Retinal pigment epithelial cell (primary cell): ENCODE measurements around the gene UBAP1.

Source experiments
- DNase-seq: peaks from one replicate; pipeline ENCODE4 v3.0.0-alpha.2; 2010; ENCODE audit warnings: low read depth
- H3K4me3 ChIP-seq: 2 replicates; pipeline ENCODE4 v1.5.1; 2011; ENCODE audit warnings: mild to moderate bottlenecking, low read length, control low read depth, moderate library complexity
- CTCF ChIP-seq: conservative IDR thresholded peaks from 2 replicates; pipeline ENCODE4 v1.5.1; 2011; ENCODE audit warnings: low read depth, low read length, control low read depth, inconsistent platforms

UBAP1 gene

DNA sequence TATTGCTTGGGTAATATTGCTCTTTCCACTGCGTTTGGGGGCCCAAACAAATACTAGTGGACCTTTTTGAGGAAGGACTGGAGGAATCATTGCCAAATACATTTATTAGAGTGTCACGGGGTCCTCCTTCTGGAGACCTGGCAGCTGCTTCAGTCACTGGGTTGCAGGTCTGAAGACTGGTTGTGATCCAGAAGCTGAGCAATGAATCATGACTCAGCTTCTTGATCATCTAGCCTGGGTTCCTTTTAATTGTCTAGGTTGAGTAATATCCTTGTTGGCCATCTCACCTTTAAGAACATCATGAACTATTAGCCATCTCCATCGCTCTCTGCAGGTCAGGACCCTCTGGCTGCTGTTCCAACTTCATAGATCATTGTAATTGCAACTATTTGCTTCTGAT is 15.4 kb upstream of the UBAP1 start:
- DNase-seq = no peak
- no peak for TF ChIP-seq CTCF
- no peak overlapping the region for H3K4me3 ChIP-seq

DNA sequence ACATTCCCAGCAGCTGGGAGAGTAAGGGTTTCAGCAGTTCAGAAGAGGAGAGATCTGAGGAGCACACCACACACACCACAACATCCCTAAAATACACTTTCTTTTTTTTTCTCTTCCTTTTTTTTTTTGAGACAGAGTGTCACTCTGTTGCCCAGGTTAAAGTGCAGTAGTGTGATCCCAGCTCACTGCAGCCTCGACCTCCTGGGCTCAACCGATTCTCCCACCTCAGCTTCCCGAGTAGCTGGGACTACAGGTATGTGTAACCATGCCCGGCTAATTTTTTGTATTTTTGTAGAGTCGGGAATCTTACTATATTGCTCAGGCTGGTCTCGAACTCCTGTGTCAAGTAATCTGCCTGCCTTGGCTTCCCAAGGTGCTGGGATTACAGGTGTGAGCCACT is 9.7 kb upstream of the UBAP1 start:
- no peak overlapping the region for H3K4me3 ChIP-seq
- no peak for DNase-seq
- no peak for TF ChIP-seq CTCF

GRCh38 chr9:34170237-34170991 is 8.4 kb upstream of the UBAP1 start:
- DNase-seq = no peak
- no peak overlapping the region for H3K4me3 ChIP-seq
- no peak for TF ChIP-seq CTCF

- no peak for DNase-seq
- H3K4me3 ChIP-seq = no peak overlapping the region
- TF ChIP-seq CTCF = no peak
Observed at GRCh38 chr9:34171753-34172535, 6.9 kb upstream of the UBAP1 start.

DNA sequence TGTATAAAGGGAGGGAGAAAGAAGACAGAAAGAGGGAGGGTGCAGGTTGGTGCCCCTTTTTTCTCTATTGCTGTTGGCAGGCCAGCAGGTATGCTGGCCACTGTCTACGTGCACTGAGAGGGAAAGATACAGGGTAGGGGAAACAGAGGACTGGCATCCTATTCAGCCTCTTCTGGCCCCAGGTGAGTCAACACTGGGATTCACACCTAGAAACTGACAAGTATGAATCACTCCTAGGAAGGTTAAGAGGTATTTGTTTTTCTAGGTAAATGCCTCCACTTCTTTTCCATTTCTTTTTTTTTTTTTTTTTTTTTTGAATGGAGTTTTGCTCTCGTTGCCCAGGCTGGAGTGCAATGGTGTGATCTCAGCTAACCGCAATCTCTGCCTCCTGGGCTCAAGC is 2.8 kb upstream of the UBAP1 start:
- DNase-seq = no peak
- no peak for TF ChIP-seq CTCF

DNA sequence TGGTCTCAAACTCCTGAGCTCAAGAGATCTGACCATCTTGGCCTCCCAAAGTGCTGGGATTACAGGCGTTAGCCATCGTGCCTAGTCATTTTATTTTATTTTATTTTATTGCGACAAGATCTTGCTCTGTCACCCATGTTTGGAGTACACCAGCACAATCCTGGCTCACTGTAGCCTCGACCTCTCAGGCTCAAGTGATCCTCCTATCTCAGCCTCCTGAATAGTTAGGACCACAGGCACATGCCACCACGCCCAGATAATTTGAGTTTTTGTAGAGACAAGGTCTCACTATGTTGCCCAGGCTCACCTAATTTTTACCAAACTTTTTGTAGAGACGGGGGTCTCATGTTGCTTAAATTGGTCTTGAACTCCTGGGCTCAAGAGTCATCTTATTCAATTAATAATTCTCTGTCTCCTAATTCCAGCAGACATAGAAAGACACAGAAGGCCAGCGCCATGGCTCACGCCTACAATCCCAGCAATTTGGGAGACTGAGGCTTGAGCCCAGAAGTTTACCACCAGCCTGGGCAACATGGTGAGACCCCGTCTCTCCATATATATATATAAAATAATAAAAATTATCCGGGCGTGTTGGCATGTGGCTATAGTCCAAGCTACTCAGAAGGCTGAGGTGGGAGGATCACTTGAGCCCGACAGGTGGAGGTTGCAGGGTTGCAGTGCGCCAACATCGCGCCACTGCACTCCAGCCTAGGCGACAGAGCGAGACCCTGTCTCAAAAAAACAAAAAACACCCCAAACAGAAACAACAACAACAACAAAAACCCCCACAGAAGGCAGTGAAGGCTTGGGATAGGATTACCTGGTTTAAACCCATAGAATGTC is 1.0 kb upstream of the UBAP1 start:
- DNase-seq = no peak
- peak overlapping the region; percentile 85 for H3K4me3 ChIP-seq
- no peak for TF ChIP-seq CTCF

More for the DNA sequence above, 2.8 kb upstream of the UBAP1 start:
- H3K4me3 ChIP-seq = no peak overlapping the region
